HG02642 (cell line): Measurements from ENCODE around the gene INHBB.

Experiments used
- ATAC-seq: cut with Tn5 transposase; IDR thresholded peaks from one replicate; pipeline ENCODE4 v1.9.1; 2021; ENCODE audit warnings: mild to moderate bottlenecking; ENCODE audit not compliant: unreplicated experiment, poor library complexity

Gene INHBB

DNA sequence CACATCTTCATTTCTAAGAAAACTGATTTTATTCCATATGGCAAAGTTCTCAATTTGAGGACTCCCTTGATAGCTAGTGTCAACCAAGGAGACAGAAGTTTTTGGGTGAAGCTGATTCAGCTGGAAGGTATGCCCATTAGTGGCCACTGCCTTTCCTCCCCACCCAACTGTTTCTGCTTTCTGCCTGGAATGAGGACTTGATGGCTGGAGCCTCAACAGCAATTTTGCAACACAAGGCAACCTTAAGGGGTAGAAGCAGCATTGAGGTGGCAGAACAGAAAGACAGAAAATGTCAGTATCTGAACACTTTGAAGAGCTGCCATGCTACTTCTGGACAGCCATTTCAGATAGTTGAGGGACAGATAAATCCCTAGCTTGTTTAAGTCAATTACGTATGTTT is 47.0 kb downstream of the INHBB start:
- no peak for ATAC-seq

GRCh38 chr2:120393456-120393855 is 47.5 kb downstream of the INHBB start:
- ATAC-seq, result no peak

GRCh38 chr2:120394764-120395163 is 48.8 kb downstream of the INHBB start:
- no peak for ATAC-seq

DNA sequence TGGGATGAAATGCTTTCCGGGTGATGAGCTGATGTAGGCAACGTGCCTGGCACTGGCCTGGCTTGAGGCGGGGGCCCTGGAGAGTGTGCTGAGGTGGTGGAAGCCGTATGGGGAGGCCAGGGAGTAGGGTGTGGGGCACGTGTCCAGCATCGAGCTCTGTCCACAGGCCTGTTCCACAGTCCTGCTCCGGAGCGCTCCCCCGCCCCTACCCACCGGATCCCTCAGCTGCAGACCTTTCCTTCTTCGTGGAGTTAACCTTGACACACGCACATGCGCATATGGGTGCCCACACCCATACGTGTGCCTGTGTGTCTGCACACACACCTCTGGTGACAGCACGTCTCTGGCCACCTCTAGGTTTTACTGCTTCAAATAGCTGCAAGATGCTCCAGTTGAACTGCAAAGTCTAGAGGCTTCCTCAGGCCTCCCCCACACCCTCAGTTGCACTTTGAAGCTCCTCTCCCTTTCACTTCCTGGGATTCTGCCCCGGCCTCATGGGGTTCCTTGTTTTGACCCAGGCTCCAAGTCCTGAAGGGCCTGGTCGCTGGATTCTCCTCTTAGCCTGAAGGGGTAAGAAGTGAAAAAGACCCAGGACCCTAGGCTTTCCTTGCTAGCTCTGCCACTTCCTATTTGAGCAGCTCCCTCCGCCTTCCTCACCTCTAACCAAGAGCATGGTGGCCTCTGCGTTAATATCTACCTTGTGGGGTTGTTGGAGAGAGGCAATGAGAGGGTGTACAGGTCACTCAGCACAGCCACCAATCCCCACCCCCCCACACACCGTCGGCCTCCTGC is 49.5 kb downstream of the INHBB start:
- no peak for ATAC-seq

DNA sequence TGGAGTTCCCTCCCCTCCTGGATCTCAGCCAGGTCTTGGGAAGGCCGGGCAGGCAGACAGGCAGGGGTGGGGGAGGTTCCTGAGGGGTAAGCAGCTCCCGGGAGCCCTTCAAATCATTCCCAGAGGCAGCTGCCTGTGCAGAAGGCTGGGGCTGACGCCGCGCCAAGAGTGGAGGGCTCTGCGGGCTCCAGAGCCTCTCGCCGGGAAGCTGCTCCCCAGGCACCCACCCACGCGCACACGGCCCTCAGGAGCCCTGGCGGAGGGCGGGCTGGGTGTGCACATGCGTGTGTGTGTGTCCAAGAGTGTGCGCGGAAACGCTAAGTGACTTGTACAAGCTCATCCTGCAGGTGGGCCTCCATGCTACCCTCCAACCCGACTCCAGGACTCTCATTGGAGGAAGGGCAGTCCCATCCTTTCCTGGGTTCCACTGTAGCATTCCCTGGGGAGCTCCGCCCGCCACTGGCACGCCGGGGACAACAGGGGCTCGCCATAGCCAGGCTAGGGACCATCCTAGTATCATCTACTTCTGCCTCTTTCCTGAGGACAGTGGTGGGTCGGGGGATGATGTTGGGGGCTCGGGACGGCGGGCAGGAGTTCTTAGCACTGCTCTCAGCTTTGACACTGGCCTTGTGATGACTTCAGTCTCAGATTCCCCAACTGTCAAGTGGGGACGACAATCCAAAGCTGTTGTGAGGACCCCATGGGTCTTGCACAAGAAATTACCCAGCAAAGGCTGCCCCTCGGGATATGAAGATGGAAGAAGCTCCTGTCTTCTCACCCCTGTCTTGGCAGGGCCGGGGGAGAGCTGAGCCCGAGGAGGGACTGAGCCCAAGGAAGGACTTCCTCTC is 50.3 kb downstream of the INHBB start:
- ATAC-seq, result no peak

GRCh38 chr2:120396861-120397811 is 51.2 kb downstream of the INHBB start:
- ATAC-seq, result no peak

- ATAC-seq, result no peak
These were observed 52.4 kb downstream of the INHBB start for GRCh38 chr2:120398051-120398995.

DNA sequence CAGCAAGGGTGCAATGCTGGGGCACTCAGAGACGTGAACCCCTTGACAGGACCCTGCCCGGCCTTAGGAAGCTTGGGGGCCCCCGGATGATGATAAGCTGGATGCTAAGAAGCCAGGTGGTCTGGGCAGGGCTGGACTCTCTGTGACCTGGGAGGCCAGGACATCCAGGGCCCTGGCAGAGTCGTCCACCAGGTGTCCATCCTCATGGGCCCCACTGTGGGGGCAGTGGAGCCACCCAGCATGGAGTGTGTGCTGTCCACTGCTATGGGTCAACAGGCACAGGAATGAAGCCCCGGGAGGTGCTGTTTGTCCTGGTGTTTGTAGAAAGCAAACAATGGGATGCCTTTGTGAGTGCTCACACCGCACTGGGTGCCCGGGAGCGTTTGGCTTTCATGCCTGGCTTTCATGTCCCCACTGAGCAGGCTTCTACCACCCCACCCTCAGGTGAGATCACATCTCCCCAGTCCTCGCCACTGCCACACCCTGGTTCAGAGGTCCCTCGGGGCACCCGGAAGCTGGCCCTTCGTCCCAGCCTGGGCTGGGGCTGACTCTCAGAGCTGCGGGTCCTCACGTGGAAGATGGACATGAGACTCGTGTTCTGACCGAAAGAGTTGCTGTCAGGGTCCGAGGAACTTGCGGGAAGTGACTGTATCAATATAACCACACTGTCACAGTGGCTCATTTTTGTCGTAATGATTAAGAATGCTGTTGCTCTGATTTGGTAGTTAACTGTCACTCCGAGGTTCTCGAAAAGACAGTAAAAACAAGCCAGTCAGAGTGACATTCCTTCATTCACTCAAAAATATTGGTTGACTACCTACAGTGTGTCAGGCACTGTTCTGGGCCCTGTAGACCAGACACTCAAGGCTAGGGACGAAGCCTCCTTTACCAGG is 53.3 kb downstream of the INHBB start:
- ATAC-seq, result no peak

- no peak for ATAC-seq
These were observed 53.9 kb downstream of the INHBB start for GRCh38 chr2:120399889-120400240.

GRCh38 chr2:120400551-120400950 is 54.6 kb downstream of the INHBB start:
- ATAC-seq, result no peak
